Measurements from ENCODE around the gene CNTRL.

- TF ChIP-seq EP300 (IDR thresholded peaks at IDR 0.05) (no peak), CTCF (IDR thresholded peaks at IDR 0.05) (no peak), POLR2AphosphoS5 (IDR thresholded peaks at IDR 0.05) (no peak), POLR2A (IDR thresholded peaks at IDR 0.05) (no peak)
Measured at GRCh38 chr9:121178676-121179372, 104.1 kb downstream of the CNTRL start.

All from stomach (tissue), 4 donors.